GM10266 (cell line): ENCODE results near the gene RAET1E.
"Not testable (repeated sequence)": the region's sequence is repeated elsewhere in the genome, so short reads cannot be mapped to it uniquely, and the experiment has no call there.

Source experiments
- DNase-seq: peaks from one replicate; pipeline ENCODE4 v3.0.0; 2012; ENCODE audit errors: extremely low spot score
- TF ChIP-seq, protein P1 (sequence below): IDR thresholded peaks from 2 replicates; pipeline ENCODE4 v1.5.1; 2012; ENCODE audit warnings: mild to moderate bottlenecking, low read depth; ENCODE audit not compliant: control insufficient read depth, insufficient read depth; ENCODE audit errors: missing control alignments

RAET1E gene

DNA sequence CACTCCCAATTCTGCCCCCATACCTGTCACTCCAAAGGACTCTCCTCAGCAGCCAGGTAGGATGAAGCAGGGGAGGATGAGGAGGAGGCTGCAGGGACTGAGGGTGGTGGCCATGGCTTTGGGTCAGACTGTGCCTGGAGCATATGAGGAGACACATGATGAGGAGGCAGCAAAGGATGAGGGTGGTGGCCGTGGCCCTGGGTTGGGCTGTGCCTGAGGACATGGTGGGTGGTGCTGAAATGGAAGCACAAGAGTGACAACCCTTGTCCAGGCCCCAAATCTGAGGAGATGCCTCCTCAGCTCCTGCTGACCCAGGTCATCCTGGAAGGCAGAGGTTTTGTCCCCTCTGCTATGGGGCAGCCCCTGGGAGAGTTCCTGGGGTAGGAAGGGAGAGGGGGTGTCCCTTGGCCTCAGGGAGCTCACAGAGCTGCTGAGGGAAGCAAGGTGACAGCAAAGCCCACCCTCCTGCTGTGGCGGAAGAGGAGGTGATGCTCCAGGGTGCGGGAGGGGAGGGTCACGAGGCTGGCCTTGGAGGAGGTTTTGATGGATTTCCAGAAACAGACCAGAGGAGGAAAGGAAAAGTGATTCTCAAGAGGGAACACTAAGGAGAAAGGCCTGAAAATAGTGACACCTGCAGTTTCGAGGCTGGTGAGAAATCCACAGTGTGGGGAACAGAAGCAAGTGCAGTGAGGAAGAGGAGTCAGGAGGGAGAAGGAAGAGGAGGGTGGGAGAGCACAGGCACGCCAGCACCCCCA is 20.4 kb upstream of the RAET1E start:
- DNase-seq = no peak
- TF ChIP-seq, protein P1, sequence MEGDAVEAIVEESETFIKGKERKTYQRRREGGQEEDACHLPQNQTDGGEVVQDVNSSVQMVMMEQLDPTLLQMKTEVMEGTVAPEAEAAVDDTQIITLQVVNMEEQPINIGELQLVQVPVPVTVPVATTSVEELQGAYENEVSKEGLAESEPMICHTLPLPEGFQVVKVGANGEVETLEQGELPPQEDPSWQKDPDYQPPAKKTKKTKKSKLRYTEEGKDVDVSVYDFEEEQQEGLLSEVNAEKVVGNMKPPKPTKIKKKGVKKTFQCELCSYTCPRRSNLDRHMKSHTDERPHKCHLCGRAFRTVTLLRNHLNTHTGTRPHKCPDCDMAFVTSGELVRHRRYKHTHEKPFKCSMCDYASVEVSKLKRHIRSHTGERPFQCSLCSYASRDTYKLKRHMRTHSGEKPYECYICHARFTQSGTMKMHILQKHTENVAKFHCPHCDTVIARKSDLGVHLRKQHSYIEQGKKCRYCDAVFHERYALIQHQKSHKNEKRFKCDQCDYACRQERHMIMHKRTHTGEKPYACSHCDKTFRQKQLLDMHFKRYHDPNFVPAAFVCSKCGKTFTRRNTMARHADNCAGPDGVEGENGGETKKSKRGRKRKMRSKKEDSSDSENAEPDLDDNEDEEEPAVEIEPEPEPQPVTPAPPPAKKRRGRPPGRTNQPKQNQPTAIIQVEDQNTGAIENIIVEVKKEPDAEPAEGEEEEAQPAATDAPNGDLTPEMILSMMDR = no peak

DNA sequence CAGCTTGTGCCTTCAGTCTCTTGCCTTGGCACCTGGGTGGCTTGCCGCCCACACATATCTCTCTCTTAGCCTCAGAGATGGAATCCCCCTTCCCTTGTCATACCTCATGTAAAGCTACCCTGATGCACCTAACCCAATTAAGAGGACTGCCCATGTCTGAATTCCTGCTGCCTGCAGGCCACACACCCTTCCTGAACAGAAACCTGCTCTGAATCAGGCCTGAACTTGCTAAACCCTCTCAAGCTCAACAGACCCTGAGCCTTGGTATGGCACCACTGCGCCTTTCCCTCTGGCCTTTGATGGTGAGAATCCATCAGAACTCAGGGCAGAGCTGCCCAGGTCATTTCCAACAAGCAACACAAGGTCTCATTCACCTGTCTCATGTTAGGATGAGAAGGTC is 19.8 kb upstream of the RAET1E start:
- no peak for DNase-seq
- TF ChIP-seq, protein P1 = no peak

DNA sequence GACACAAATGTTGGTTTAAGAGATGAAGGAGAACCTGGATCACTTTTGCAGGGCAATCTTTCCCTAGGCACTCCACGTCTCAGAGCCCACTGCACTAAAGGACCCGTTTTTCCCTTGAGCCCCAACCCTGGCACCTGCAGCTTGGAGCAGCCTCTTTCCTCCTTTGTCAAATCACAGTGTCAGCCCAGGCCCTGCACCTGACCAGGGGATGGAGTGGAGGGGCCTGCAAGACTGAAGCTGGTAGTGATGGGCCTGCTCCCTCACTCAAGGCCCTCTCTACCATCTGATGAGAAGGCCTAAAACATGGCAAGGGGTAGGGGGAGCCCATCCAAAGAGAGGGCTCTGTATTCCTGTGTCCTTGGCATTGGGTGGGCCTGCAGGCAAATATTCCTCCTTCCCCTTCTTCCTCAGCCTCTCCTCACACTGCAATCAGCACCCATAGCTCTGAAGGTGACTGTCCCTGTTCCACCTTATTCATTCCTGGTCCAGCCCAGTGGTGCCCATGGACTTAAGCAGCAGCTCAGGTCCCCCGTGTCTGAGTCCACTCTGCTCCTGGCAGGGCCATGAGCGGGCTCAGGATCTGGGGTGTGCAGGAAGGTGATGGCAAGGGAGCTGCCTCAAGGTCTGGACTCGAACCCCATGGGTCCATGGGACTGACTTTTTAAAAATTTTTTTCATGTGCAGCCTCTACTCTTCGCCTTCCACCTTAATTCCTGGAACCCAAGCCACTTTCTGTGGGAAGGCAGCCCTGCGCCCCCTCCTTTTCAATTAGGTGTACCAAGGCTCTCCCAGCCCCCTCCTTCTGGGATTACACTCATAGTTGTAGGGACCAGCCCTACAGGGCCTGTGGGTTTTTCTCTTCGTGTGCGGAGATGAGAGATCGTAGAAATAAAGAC is 18.3 kb upstream of the RAET1E start:
- no peak for DNase-seq
- TF ChIP-seq, protein P1 = no peak

DNA sequence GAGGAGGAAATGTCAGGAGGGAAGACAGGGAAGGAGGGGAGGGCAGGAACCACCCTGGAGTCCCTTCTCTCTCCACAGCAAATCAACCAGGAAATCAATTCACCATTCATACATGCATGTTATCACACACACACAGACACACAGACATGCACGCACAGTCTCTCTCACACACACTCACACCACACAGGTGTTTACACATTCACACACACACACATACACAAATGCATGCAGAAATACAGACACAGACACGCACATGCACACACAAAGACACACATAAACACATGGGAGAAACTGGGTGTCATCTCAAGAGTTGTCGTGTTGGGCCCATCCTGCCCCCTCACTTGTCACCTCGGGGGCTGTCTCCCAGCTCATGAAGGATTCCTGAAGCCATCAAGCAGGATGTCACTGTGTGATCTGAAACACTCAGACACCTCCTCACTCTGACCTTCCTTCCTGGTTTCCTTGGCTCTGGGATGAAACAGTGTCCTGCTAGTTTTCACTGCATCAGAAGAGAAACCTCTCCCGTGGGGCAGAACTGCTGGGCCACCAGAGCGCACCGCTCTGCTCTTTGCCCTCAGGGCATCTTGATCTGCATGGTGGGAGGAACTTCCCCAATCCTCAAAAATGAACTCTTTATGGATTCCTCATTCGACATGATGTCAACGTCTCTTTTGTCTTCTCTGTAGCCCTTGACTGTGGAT is 15.8 kb upstream of the RAET1E start:
- TF ChIP-seq, protein P1 = no peak
- DNase-seq = no peak

DNA sequence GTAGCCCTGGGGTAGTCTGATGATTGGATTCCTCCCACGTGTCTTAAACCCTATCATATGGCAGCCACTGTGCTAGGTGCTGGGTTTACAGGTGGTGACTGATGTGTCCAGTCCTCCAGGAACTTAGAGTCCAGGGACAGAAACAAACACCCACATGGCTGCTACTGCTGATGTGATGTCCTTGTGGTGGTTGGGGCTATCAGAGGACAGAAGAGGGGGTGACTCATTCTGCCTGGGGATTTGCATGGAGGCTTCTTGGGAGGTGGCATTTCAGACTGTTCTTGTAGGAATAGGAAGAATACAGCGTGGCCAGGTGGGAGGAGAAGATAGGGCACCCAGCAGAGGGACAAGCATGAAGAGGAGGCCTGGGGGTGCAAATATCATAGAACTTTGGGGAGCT is 15.2 kb upstream of the RAET1E start:
- DNase-seq = no peak
- TF ChIP-seq, protein P1 = no peak

DNA sequence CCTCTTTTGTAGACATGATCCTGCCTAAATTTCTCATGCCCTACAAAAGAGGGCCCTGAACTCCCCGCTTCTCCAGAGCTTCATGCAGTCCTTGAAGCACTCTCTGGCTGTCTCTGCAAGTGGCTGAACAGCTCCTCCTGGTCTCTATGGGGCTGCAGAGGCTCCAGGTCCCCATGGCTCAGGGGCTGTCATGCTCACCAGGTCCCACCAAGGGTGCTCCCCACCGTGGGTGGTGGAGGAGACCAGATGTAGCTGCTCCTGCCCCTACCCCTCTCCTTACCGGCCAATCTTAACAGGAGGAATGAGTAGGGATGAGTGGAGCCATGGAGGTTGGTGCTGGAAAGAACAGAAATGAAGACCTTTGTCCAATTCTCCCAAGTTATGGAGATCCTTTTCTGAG is 14.8 kb upstream of the RAET1E start:
- not testable (repeated sequence) for DNase-seq

DNA sequence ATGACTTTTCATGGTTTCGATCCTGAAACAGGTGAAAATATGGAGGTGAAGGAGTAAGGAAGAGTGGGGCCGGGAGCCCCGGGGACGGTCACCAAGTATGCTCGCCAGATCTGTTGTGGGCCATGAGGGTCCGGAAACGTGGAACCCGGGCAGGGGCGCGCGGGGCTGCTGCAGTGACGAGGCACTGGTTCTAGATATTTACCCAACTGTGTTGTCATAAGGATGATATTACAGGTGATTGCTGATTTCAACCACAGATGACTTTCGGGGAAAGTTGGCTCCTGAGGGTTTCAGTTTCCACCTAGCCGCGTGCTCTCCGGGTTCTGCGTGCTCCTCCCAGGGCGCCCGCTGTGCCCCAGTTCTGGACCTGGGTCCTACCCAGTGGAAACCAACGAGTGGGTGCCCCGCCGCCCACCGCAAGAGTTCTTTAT is 12.8 kb upstream of the RAET1E start:
- TF ChIP-seq, protein P1 = no peak
- no peak for DNase-seq
